H54 (cell line): ENCODE results near the gene IFNAR1.

Experiments used
- DNase-seq: peaks from one replicate; pipeline ENCODE4 v3.0.0; 2011; ENCODE audit warnings: low spot score, mixed read lengths; ENCODE audit not compliant: insufficient read length
- FAIRE-seq: peaks from 3 replicates; lab custom pipeline; 2011; peaks lifted over from hg19 to GRCh38; lab: Jason Lieb, UNC
- POLR2A ChIP-seq: IDR thresholded peaks from 2 replicates; pipeline ENCODE4 v1.6.1; 2011; ENCODE audit warnings: low read depth, mild to moderate bottlenecking, low read length

IFNAR1 gene

GRCh38 chr21:33299181-33299752 is 25.5 kb upstream of the IFNAR1 start:
- no peak for DNase-seq
- no peak for TF ChIP-seq POLR2A
- no peak for FAIRE-seq

DNA sequence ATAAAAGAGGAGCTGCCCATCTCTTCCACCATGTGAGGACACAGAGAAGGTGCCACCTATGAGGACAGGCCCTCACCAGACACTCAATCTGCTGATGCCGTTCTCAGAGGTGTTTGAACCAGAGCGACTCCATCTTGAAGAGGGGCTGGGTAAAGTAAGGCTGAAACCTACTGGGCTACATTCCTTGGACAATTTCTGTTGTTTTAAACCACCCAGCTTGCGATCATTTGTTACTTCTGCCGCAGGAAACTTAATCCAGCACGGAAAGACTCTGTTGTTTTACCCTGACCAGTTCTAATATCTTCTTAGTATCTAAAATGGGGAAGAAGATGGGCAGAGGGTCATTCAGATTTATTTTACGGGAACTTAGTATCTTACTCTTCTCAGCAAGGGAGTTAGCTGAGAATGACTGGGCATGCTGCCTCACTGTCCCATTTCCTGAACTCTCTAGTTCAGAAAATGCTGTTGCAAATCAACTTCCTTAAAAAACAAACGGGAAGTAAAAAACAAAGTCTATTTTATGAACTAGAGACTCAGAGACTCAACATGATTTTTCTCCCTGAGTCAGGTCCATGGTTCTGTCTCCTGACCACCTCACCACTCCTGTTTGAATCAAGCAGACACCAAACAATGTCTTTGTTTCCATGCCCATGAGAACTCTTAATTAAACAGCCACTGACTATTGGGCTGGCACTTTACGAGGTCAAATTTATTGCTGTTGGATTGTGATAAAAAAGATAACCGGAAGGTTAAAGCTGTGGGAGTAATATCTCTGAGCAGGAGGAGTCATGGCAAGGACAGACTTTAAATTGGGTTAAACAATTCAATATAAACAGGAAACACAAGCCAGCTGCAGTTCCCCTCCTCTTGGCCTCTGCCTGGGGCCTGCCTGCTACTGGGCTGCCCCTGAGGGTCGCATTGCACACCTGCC is 23.8 kb upstream of the IFNAR1 start:
- no peak for FAIRE-seq
- TF ChIP-seq POLR2A: no peak
- DNase-seq: no peak

DNA sequence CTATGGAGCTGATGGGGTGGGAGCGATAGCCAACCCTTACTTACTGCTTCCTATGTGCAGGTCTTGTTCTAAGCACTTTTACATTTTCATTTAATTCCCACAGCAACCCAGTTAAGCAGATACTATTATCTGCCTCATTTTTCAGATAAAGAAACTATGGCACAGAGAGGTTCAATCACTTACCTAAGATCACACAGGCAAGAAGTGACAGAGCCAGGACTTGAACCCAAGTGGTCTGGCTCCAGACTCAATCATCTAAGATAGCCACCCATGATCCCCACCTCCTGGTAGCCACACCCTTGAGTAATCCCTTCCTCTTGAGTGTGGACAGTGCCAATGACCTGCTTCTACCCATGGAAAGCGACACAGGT is 23.2 kb upstream of the IFNAR1 start:
- FAIRE-seq (no peak), DNase-seq (no peak)
- no peak for TF ChIP-seq POLR2A

GRCh38 chr21:33302055-33302454 is 22.7 kb upstream of the IFNAR1 start:
- no peak for TF ChIP-seq POLR2A
- FAIRE-seq (no peak), DNase-seq (no peak)

- TF ChIP-seq POLR2A: no peak
- no peak for FAIRE-seq
- no peak for DNase-seq
Observed at GRCh38 chr21:33302796-33303195, 22.0 kb upstream of the IFNAR1 start.

- DNase-seq (no peak), FAIRE-seq (no peak)
- no peak for TF ChIP-seq POLR2A
Observed at GRCh38 chr21:33305344-33305671, 19.5 kb upstream of the IFNAR1 start.

GRCh38 chr21:33305938-33306337 is 18.8 kb upstream of the IFNAR1 start:
- no peak for DNase-seq
- no peak for FAIRE-seq
- TF ChIP-seq POLR2A: no peak

- no peak for TF ChIP-seq POLR2A
- FAIRE-seq (no peak), DNase-seq (no peak)
Observed at GRCh38 chr21:33308586-33309490, 15.9 kb upstream of the IFNAR1 start.

DNA sequence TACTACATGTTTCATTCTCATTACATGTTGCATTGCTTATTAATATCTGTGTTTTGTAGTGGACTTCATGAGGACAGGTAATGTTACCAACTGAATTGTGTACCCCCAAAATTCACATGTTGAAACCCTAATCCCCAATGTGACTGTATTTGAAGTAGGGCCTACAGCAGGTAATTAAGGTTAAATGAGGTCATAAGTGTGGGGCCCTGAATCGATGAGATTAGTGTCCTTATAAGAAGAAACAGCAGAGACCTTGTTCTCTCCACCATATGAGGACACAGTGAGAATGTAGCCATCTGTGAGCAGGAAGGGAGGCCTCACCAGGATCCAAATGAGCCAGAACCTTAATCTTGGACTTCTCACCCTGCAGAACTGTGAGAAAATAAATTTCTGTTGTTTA is 15.0 kb upstream of the IFNAR1 start:
- FAIRE-seq (no peak), DNase-seq (no peak)
- no peak for TF ChIP-seq POLR2A

- DNase-seq (no peak), FAIRE-seq (no peak)
- TF ChIP-seq POLR2A: no peak
Observed at GRCh38 chr21:33312121-33312520, 12.6 kb upstream of the IFNAR1 start.

DNA sequence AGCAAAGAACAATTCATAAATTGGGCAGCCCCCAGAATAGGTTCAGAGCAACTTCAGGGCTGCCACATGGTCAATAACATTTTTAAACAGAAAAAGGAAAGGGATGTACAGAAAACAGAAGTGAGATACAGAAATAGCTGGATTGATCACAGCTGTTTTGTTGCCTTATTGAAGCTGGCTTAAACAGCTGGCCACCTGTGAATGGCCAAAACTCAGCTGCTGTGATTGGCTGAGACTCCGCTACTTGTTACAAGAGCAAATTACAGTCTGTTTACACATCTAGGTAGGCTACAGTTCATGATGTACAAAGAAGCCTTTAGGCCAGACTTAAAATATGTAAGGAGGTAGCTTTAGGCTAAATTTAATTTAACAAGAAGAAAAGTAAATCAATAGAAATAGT is 11.6 kb upstream of the IFNAR1 start:
- DNase-seq: no peak
- TF ChIP-seq POLR2A: no peak
- no peak for FAIRE-seq

DNA sequence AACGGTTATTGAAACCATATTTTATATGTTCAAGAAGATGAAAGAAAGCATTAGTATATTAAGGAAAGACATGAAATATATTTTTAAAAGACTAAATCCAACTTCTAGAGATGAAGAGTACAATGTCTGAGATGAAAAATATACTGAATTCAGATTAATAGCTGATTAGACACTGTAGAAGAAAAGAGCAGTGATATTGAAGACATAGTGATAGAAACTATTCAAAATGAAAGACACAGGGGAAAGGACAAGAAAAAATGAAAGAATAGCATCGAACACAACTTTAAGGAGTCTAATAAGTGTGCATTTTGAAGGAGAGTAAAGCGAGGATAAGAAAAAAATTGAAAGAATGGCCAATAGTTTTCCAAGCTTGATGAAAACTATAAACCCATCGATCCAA is 11.2 kb upstream of the IFNAR1 start:
- FAIRE-seq (no peak), DNase-seq (no peak)
- TF ChIP-seq POLR2A: no peak

DNA sequence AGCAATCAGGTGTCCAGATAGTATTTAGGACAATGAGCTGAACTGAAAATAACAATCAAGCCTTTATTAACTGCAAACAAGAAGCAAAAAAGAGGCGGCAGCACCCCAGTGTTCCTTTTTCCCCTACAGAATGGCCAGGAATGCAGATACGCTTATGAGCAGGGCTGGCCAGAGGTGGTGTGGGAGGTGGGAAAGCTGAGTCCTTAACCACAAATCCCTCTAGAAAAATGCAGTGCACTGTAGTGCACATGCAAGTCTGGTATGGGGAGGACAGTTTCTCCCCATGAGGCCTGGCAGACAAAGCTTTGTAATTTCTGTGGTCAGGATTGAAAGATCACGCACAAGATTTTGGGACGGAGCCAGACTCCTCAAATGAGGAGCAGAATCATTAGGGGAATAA is 10.7 kb upstream of the IFNAR1 start:
- TF ChIP-seq POLR2A: no peak
- no peak for FAIRE-seq
- no peak for DNase-seq

DNA sequence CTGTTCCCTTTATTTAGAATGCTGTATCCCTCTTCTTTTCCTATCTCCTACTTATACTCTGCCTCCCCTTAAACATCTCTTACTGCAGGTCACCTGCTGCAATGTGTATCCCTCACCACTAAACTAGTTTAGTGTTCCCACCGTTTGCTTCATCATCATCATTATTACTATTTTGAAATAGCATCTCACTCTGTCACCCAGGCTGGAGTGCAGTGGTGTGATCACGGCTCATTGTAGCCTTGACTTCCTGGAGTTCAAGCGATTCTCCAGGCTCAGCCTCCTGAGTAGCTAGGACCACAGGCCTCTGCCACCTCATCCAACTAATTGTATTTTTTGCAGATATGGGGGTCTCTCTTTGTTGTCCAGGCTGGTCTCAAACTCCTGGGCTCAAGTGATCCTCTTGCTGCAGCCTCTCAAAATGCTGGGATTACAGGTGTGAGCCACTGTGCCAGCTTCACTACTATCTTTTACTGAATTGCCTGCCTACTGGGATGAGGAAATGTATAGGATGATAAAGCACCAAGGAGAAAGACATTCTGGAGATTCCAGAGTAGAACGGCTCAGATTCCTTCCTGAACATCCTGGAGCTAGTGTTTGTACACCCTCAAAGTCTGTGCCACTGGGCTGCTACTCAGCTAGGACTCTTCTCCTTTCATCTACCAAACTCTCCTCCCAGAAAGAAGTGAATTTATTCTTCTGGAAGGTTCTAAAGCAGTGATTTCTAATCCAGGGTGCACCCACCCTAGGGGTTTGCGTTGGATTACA is 8.6 kb upstream of the IFNAR1 start:
- TF ChIP-seq POLR2A: no peak
- FAIRE-seq (no peak), DNase-seq (no peak)
